Embryonic facial prominence (tissue), 1 donor: ENCODE data around the gene ZSWIM6.
"Not testable (repeated sequence)": the region's sequence is repeated elsewhere in the genome, so short reads cannot be mapped to it uniquely, and the experiment has no call there.

Source experiments
- DNase-seq: peaks from one replicate; pipeline ENCODE4 v3.0.0-alpha.2; 2016; ENCODE audit errors: extremely low spot score

Gene ZSWIM6

DNA sequence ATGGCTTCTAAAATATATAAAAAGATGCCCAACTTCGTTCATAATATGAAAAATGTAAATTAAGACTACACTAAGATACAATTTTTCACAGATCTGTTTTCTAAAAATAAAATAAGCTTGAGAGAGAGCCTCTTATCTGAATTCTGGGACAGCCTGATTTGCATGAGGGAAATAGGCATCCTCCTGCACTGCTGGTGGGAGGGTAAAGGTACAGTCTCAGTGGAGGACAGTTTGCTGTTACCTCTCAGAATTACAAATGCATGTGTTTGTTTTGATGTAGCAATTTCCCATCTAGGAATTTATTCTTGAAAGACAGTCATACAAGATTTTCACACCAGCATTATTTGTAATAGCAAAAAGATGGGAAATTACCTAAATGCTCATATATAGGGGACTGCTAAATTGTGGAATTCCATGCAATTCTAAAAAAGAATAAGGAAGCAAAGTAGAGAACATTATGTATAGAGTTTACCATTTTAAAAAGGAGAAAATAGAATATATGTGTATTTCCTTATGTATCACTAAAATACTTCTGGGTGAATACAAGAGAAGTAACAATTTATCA, 75.7 kb downstream of the ZSWIM6 start:
- no peak for DNase-seq

DNA sequence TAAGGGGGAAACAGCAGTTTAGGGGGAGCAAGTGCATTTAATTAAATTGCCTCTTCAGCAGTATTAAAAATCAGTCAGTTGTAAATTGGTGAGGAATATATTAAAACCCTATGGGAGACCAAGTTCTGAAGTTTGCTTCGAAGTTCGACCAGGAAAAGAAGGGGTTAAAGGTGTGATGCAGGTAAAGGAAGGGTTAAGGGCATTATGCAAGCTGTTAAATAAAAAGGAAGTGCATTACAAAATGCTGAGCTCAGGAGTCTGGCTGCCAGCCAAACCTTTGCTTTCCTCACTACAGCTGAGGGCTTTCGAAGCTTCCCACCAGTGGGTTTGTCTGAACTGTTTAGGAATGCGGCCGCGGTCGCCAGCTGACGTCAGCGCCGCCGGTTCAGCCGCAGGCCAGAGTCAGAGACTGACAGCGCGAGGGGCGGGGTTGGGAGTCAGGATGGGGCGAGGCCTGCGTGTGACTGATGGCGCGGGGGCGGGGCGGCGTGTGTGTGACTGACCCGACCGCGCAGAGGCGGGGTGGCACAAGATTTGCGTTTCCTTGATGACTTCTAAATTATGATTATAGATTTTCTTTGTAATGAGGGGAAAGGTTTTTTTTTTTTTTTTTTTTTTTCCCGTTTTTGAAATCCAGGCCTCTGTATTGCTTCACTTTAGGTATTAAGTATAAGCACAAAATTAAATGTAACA, 76.6 kb downstream of the ZSWIM6 start:
- DNase-seq: peak; percentile 98

DNA sequence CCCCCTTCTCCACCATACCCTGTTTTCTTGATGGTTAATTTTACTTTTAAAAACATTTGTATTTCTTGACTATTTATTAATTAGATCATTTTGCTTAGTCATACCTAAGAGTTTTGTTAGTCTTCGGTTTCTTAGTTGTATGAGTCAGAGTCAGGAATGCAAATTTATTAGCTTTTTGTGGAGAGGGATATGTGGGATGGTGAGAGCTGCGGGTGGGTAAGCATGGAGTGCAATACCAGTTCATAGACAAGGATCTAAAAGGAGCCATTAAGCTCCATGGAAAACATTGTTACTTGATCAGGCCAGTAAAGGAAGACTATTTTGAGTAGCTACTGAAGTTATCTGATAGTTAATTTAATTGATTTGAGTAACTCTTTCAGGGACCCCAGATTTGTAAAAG, 77.5 kb downstream of the ZSWIM6 start:
- no peak for DNase-seq

DNA sequence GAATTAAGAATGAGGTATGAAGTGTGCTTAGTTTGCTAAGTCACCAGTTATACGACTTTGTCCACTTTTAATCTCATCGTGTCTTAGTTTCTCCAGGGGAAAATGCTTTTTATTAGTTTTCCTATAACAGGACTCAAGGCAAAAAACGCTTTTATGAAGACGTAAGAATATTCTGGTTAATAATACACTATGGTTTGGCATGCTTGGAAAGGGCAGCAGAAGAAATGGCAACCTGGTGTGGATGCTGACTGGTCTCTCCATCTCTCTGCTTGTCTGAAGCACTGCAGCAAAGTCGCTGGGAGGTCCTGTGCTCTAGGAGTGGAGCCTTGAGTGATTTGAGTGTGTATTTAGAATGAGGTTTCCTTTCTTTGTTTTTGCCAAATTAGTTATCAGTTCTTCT, 78.8 kb downstream of the ZSWIM6 start:
- DNase-seq: no peak

DNA sequence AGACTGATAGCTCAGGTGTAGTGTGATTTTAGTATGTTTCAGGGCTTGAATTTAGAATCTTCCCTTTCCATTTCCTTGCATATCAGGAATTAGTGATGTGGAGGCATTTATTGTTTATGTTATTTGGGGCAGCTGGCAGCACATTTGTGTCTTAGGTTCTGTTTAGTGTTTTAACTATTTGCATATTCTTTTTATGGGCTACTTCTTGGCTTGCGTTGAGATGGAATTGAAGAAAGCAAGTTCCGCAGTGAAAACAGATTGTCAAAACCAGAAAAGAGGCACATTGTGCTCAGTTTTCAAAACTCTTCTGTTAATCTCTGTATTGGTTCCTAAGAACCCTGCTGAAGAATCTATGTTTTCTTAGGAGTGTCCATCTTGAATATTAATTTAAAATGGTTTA, 80.3 kb downstream of the ZSWIM6 start:
- DNase-seq: no peak

DNA sequence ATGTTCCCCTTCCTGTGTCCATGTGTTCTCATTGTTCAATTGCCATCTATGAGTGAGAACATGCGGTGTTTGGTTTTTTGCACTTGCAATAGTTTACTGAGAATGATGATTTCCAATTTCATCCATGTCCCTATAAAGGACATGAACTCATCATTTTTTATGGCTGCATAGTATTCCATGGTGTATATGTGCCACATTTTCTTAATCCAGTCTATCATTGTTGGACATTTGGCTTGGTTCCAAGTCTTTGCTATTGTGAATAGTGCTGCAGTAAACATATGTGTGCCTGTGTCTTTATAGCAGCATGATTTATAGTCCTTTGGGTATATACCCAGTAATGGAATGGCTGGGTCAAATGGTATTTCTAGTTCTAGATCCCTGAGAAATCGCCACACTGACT, 81.1 kb downstream of the ZSWIM6 start:
- DNase-seq: not testable (repeated sequence)

DNA sequence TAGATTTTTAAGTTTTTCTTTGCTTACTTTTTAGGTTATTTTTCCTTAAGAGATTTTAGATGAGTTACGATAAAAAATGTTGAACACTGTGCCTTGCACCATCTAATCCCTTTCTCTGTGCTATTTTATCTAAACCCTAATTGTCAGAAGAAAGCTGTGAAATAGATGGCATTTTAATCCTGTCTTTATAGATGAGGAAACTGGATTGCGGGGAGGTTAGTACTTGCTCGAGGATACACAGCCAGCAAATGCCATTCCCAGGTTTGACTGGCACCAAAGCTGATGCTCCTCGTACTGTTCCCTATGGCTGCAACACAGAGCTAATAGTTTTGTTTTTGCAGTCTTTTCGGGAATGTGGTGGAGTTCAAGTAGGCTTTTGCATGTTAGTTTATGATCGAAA, 82.7 kb downstream of the ZSWIM6 start:
- DNase-seq: no peak

DNA sequence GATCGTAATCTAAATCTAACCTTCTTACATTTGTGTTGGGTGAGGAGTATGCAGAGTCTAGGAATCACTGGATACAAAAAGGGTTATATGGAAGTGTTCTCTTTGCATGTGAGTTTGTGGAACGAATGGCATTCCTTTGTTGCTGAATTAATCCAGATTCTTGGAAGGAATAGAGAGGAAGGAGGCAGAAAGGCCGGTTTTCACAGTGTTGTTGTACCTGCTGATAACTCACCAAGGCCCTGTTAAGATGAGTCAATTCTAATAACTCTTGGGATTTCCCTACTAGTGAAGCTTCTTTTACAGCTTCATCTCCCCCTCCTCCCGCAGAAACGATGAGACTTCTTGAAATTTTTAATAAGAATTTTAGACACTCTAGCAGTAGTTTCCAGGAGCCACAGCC, 84.0 kb downstream of the ZSWIM6 start:
- no peak for DNase-seq

DNA sequence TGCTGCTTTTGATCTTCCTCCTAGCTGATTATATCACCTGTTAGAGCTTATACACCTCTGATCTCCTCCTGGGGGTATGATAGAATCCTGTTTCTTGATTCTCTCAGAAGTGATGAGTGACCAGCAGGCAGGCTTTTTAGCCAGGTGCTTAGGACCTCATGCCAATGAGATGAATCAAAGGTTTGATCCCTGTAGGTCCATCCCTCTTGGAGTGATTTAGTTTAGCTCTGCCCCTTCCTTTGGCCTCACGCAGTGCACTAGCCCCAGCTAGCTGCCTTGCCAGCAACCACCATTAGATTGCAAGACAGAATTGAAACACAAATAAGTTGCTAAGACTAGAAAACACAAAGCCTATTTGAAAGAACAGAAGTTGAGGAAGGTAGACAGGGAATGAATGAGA, 84.4 kb downstream of the ZSWIM6 start:
- DNase-seq: no peak

DNA sequence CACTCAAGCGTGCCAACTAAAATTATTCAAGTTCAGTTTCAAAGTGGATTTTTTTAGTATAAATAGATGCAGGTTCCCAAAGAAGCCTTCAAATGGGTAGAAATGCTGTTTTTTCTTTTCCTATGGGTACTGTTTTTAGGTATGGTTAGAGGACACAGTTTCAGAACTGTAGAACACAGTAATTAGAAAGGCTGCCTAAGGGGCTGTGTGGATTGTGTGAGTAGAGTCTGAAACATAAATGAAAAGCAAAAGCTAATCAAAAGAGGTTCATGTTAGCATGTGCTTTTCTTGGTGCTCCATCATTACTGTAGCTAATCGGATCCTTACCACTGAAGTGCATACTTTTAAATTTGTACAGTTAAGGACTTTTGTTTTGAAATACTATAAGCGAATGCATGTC, 85.3 kb downstream of the ZSWIM6 start:
- DNase-seq: no peak

DNA sequence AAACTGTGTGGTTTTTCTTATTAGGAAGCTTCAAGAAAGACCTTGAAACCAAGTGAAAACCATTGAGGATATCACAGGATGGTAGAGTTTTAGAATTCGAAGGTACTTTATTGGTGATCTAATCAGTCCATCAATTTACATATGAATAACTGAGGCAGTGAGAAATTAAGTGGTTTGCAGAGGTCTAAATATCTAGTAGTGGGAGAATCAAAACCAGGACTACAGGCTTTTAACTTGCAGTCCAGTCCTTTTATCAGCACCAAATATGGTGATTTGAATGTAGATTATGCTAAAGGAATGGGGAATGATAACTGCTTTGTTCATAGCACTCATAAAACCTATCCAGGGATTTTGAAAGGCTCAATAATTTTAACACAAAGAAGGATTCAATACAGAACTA, 85.8 kb downstream of the ZSWIM6 start:
- no peak for DNase-seq

DNA sequence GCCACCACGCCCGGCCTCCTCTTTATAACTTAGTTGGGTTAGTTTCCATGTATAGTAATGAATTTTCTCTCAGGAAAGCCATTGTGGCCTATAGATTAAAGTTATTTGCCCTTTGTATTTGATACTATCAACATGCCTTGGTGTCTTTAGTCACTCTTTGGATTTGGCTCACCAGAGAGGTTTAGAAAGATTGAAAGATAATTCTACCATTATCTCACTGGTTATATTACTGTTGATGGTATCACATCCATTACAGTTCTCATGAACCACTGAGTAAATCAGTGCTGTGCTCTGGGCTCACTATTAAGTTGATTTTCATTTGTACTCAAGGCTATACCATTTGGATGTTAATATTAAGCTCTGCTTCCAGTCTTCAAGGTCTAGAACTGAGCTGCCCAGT, 87.0 kb downstream of the ZSWIM6 start:
- DNase-seq: no peak

DNA sequence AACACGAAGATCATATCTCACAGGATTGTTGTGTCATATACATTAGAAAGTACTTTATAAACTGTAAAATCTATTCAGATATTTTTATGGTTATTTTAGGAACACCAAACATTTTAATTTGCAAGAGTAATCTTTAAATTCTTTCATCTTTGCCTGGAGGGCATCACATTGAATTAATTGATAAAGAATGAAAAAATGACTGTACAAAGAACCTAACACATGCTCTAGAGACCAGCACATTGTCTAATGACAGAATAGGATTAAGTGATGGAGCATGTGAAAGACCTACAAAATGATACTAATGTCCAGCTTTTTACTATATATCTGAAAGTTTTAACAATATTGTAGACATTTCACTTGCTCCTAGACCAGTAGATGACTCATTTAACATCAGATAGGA, 88.0 kb downstream of the ZSWIM6 start:
- no peak for DNase-seq

DNA sequence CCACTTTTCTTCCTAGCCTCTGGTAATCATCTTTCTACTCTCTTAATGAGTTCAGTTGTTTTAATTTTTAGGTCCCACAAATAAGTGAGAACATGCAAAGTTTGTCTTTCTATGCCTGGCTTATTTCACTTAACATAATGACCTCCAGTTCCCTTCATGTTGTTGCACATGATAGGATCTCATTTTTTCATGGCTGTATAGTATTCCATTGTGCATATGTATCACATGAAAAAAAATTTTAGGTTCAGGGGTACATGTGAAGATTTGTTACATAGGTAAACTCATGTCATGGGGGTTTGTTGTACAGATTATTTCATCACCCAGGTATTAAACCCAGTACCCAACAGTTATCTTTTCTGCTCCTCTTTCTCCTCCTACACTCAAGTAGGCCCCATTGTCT, 89.2 kb downstream of the ZSWIM6 start:
- not testable (repeated sequence) for DNase-seq

DNA sequence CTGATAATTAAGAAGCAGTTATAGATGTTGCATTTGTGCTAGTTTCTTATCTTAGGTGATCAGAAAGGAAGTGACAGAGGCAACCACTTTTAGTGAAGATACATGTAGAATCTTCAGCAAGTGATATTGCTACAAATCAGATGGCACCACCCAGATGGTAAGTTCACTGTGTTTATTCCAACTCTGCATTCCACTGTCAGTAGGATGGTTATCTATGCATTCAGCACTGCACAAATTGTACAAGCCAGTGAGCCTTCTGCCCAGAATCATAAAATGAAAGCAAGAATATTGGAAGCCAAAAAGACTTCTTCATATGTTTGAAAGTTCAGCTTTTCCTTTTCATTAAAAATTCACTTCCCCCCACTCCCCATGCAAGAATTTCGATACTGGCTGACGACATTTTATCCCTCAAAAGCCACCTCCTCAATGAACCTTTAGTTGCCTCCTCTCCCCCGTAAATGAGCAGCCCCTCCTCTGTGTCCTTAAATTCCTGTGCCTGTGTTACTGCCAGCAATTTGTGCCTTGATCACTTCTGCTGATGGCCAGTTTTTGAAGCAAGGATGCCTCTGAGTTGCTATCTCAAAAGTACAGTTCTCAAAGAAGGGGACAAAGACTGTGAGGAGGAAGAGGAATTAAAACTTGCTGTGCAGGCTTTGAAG, 91.6 kb downstream of the ZSWIM6 start:
- DNase-seq: no peak

DNA sequence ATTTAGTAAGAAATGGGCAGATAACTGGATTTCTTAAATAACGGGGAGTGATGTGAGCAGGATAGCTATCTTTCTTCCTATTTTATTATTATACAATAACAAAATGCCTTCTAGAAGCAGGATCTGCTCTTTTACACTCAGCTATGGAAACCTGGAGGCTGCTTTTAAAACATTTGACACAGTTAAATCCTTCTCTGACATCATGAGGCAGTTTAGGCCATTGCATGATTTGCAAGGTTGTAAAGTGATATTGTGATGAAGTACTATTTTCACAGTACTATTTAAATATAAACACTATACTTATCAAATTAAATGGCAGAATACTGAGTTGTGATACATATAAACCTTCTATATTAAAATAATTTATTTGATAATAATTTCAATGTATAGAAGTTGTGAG, 93.9 kb downstream of the ZSWIM6 start:
- no peak for DNase-seq

DNA sequence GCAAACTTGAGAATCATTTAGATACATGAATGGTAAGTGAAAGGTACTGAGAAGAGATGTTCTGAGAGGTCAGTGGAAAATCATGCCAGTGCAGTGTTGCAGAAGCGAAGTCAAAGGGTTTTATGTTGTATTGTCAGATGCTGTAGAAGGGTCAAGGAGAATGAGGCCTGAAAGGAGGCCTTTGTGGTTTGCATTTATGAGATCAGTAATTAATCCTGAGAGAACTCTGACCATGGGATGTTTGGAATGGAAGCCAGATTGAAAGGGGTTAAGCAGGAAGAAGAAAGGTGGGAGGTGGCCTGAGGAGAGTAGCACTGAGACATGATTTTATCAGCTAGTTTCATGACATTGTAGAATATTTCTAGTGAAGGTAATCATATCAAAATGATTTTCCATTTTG, 97.8 kb downstream of the ZSWIM6 start:
- no peak for DNase-seq

DNA sequence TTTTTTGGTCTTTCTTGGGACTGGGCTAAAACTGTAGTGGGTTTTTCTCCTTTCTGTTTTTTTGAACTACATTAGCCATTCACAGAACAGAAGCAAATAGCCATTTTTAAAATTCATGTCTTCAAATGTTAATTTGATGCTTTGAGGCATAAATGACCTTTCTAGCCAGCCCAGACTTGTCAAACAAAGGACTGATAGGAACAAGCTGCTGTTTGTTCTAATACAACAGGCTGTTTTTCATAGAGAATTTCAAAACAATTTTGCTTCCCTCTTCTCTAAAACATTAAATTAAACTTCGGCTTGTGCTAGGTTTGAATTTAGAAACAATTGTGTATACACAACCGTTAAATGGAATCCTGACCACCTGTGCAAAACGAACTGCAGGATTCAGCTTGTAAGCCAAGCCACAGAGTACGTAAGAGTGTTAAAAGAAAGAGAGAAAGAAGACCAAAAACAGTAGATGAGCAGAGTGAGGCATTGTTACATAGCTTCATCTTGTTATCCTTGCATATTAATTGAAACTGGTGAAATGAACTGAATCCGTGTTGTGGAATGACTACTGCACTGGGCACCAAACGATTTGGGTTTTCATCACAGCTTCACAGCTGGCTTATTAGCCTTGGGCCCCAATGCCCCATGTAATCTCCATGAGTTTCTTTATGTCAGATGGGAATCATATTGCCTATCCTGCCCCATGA, 100.0 kb downstream of the ZSWIM6 start:
- no peak for DNase-seq

DNA sequence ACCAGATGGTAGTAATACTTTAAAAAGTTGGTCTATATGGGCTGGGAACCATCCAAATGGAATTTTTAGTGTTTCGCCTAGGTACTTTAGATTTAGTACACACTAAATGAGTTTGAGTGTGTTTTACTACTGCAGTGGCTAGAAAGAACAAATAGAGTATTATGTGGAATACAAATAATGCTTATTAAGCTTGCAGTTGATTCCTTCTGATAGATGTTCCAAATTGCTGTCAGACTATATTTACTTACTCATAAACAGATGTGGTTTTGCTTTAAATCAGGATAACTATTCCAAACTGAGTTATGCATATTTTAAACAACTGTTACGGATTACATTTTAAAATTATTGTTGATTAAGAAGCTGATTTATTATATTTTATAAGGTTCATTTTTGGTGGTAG, 103.3 kb downstream of the ZSWIM6 start:
- DNase-seq: no peak

DNA sequence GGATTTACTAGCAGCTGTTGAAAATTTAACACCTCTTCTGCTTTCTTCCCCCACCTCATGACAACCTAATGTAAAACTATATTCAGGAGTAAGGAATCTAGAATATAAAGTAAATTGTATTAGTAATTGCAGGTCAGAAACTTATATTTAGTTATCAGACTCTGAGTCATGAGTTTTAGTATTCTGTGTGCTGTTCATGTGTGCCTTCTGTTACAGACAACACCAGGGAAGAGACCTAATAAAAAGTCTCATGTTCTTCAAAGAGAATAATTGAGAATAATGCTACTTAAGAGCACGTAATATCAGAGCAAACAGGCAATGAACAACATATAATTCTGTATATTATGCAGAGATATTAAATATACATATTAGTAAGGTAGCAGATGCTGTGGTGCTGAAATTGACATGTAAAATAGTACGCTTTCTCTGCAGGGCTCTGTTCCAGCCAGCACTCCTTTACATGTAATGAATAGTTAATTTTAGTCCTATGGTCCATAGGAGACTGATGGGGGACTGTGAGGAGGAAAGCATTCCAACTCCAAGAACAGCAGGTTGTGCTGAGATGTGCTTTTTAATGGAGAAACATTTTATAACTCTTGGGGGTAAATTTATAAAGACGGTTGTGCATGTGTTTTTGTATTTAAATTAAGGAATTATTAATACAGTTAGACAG, 106.4 kb downstream of the ZSWIM6 start:
- DNase-seq: no peak

DNA sequence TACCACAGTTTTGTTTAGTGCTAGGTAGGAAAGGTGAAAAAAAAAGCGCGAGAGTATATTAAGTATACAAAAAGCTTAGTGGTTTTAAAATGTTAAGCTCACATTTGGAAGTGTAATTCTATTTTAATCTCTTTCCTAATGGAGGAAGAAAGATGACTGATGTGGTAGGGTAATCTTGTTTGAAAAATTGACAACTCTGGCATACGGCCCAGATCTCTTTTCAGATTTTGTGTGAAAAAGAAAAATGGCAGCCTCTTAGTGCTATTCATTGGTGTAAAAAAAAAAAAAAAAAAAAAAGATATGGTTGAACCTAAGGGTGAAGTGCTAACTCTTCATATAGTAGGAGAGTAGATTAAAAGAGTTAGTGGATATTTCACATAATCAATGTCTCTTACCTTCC, 108.0 kb downstream of the ZSWIM6 start:
- DNase-seq: no peak

DNA sequence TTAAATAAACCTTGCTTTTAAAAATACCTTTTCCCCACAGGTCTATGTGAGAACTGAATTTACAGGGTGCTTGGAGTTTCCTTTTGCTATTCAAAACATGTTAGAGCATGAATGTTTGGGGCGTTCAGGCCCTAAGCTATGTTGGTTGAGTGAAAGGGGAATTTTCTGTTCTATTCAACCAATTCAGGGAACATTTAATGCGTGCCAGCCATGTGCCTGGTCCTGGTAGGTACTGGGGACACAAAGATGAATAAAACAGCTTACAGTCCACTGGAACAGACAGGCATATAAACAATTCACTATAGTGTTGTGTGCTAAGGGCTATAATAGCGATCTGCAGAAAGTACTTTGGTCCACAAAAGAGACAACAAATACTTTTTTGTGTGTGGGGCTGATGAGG, 108.5 kb downstream of the ZSWIM6 start:
- no peak for DNase-seq
